ENCODE data around the gene BBS2. TPM values are rescaled to one million over a fixed set of nuclear protein-coding genes. Genes with fewer than 3 reads are reported as not detected.

Gene BBS2
- total and polyA plus RNA-seq, 2 of the 13 experiments (the other 11 are each of a cell fraction or from before 2014, with no cell fraction given) = 59.7 to 68.3 TPM

GRCh38 chr16:56450986-56451752 lies 68.7 kb downstream of the BBS2 start, which contains the start of the genes NUDT21 and OGFOD1 (continued):
- TF ChIP-seq MTERF4 (CRISPR knock-in tag; IDR thresholded peaks at IDR 0.05) = 0 out of 2 replicates have a peak, but pooled peaks have one; percentile 56
- TF ChIP-seq HIC2 (CRISPR knock-in tag; IDR thresholded peaks at IDR 0.05; ENCODE audit: low read depth) = 0 out of 2 replicates have a peak, but pooled peaks have one; percentile 11
- no peak for TF ChIP-seq ZNF383 (CRISPR knock-in tag; IDR thresholded peaks at IDR 0.05; ENCODE audit: borderline replicate concordance)
- peak; percentile 37; the same call in 1 of the 2 replicates for TF ChIP-seq NR1H2 (CRISPR knock-in tag; IDR thresholded peaks at IDR 0.05; ENCODE audit: borderline replicate concordance, low read depth)
- peak; percentile 36; the same call in 1 of the 2 replicates for TF ChIP-seq ETS1 (CRISPR knock-in tag; IDR thresholded peaks at IDR 0.05)
- peak; percentile 74 for TF ChIP-seq RXRA (CRISPR knock-in tag; IDR thresholded peaks at IDR 0.05)
- TF ChIP-seq SNAPC5 (CRISPR knock-in tag; IDR thresholded peaks at IDR 0.05; ENCODE audit: borderline replicate concordance) = no peak
- TF ChIP-seq NFRKB (IDR thresholded peaks at IDR 0.05) = no peak
- no peak; the same call in none of the 2 replicates for TF ChIP-seq ZNF790 (CRISPR knock-in tag; IDR thresholded peaks at IDR 0.05; ENCODE audit: borderline replicate concordance)
- peak; percentile 76; the same call in 1 of the 2 replicates for TF ChIP-seq ZNF704 (CRISPR knock-in tag; IDR thresholded peaks at IDR 0.05; ENCODE audit: borderline replicate concordance)
- no peak for TF ChIP-seq ZNF260 (CRISPR knock-in tag; IDR thresholded peaks at IDR 0.05; ENCODE audit: borderline replicate concordance, low read depth)
- TF ChIP-seq EZH2 (conservative IDR thresholded peaks at IDR 0.05; ENCODE audit: low read depth, low read length) = no peak
- peak; percentile 41; the same call in 1 of the 2 replicates for TF ChIP-seq ELK4 (CRISPR knock-in tag; IDR thresholded peaks at IDR 0.05; ENCODE audit: borderline replicate concordance)
- no peak for TF ChIP-seq RFXANK (CRISPR knock-in tag; IDR thresholded peaks at IDR 0.05)
- no peak for TF ChIP-seq RNF2 (conservative IDR thresholded peaks at IDR 0.05; ENCODE audit: low read depth)
- no peak for TF ChIP-seq ZNF550 (CRISPR knock-in tag; IDR thresholded peaks at IDR 0.05; ENCODE audit: borderline replicate concordance)
- TF ChIP-seq TFAP4 (IDR thresholded peaks at IDR 0.05; ENCODE audit: borderline replicate concordance, low read depth) = 0 out of 2 replicates have a peak, but pooled peaks have one; percentile 46
- peak in 1 of 2 experiments; percentile 46; a peak in 2 of 4 replicates for TF ChIP-seq KLF16 (CRISPR knock-in tag; IDR thresholded peaks at IDR 0.05)
- peak; percentile 70 for TF ChIP-seq ZFAT (CRISPR knock-in tag; conservative IDR thresholded peaks at IDR 0.05)

Data from HepG2 (cell line).